HG03097 (cell line): ENCODE measurements around the gene XIRP1.

Experiments used
- ATAC-seq: cut with Tn5 transposase; IDR thresholded peaks from one replicate; pipeline ENCODE4 v1.9.1; 2021; ENCODE audit not compliant: unreplicated experiment, low FRiP score

Gene XIRP1

DNA sequence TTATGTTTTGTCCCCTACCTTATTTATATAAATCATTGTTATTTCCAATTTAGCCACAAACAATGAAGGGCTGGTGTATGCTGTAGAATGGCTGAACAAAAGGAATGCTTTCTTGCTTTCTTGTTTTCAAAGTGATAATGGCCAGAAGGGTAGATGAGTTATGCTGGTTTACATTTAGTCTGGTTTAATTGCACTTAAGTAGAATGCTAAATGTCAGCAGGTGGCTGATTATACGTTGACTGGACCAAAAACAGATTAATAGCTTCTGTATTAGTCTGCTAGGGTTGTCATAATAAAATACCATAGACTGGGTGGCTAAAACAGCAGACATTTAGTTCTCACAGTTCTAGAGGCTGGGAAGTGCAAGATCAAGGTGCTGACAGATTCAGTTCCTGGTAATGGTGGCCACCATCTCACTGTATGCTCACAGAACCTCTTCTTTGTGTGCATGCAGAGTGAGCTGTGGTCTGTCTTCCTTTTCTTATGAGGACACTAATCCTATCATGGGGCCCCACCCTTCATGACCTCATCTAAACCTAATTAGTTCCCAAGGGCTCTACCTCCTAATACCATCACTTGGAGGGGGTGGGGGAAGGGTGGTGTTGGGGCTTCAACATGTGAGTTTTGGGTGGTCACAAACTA is 17.1 kb upstream of the XIRP1 start:
- ATAC-seq: no peak

GRCh38 chr3:39208463-39209055 is 16.2 kb upstream of the XIRP1 start:
- no peak for ATAC-seq

DNA sequence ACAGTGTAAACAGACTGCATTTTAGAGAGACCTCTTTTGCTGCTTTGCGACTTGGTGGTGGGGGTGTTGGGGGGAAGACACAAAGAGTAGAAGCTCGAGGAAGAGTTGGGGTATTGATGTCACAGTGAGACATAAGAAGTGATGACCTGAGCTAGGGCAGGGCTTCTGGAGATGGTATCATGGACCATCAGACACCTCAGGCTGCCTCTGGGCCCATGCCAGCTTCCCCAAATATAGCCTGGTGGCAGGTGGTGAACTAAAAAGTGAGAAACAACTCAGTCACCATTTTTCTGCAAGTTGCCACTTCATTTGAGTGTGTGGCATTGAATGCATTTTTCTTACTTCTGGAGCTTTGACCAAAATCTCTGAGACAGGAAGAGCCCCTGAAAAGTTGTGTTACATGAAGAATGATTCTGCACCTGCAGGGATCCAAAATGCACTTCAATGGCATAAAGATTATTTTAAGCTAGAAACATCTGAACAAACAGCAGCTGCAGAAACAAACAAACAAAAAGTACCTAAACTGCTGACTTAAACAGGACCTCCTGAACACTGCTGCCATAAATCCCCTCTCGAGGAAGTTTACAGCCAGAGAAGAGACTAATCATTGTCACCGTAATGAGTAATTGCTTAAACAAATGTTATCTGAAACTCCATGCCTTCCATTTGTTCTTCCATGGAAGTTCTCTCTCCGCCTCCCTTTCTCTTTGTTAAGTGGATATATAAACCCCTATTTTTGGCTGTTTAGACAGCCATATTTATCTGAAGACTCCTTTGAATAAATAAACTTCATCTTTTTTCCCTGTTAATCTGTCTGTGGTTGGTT is 15.2 kb upstream of the XIRP1 start:
- ATAC-seq: no peak

DNA sequence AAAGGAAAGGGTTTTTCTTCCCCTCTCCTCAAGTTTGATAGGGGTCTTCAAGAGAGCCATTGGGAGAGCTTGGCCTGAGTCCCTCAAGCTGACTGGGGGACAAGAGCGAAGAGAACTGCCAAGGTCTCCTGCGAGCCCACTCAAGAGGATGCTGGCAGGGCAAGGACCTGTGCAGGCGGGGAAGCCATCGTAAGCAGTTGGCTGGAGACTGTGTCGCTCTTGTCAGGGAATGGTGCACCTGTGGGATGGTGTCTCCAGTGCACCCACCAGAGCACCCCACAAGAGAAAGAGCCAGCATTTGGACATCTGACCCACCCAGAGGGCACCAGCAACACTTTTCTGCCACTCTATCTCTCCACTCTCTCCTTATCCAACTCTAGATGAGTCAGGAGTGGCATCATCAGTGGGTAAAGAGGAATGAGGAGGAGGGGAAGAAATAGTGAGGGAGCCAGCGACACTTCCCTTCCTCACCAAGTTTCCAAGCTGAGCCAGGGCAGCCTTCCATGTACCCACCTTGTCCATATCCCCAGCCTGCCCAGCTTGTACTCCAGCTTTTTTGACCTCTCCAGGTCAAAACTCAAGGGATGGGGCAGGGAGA is 13.6 kb upstream of the XIRP1 start:
- ATAC-seq: no peak

DNA sequence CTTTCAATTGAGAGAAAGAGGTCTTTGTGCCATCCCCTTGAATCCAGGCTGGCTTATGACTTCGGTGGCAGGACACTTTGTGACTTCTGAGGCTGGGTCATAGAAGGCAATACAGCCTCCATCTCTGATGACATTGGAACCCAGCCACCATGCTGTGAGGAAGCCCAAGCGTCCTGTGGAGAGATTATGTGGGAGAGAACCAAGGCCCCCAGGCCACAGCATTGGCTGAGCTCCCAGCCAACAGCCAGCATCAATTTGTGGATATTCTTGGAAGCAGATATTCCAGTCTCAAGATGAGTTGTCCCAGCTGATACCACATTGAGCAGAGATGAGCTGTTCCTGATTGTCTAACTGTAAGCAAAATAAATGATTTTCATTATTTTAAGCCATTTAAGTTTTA is 12.7 kb upstream of the XIRP1 start:
- ATAC-seq: no peak

DNA sequence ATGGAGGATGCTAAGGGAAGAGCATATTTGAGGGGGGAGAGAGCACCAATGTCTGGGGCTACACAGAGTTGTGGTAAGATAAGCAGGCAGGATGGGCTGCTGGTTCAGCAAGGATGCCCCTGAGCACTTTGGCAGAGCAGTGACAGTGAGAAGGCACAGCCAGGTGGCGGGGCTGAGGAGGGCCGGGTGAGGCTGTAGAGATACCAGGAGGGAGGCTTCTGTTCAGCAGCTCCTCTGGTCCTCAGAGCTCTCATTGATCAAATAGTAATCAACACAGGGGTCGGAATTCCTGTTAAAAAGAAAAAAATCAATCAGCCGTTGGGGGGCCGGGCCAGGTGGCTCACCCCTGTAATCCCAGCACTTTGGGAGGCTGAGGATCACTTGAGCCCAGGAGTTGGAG is 11.5 kb upstream of the XIRP1 start:
- ATAC-seq: no peak

- no peak for ATAC-seq
Measured at GRCh38 chr3:39203402-39203801, 11.0 kb upstream of the XIRP1 start.

GRCh38 chr3:39202094-39202493 is 9.7 kb upstream of the XIRP1 start:
- no peak for ATAC-seq

GRCh38 chr3:39196671-39197356 is 4.4 kb upstream of the XIRP1 start:
- no peak for ATAC-seq

- ATAC-seq: no peak
Measured at GRCh38 chr3:39196034-39196433, 3.6 kb upstream of the XIRP1 start.

- no peak for ATAC-seq
Measured at GRCh38 chr3:39193391-39193790, 996 bp upstream of the XIRP1 start.

DNA sequence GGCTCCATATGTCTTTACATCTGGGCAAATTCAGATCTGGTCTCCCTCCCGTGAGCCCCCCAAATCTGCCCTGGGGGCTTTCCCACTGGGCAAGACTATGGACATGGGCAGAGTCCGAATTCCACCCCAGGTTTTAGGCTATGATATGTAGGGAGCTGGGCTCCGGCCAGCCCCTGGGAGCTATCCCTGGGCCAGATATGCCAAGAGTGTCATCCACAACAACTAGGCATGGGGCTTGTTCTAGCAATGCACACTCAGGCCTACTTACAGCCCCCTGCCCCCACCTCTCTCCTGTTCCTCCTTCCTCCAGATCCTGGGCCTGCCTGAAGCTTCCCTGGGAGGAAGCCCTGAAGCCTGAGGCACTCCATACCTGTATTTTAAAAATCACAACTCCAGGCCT is 622 bp downstream of the XIRP1 start:
- ATAC-seq: no peak

GRCh38 chr3:39191111-39191510 is 1.3 kb downstream of the XIRP1 start:
- no peak for ATAC-seq

GRCh38 chr3:39190281-39191025 is 1.9 kb downstream of the XIRP1 start:
- no peak for ATAC-seq

DNA sequence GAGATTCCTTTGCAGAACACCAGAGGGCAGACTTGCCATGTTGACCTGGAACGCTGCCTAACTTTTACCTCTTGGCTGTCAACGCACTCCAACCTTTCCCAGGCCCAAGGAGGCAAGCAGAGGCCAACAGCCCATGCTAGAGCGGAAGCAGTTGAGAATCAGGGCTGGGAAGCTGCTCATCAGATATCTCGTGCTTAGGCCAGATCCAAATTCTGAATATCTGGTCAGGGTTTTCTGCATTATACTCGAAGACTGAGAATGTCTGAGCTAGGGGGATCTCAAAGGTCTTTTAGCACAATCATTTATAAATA is 2.5 kb downstream of the XIRP1 start:
- ATAC-seq: no peak

GRCh38 chr3:39189150-39189958 is 3.0 kb downstream of the XIRP1 start:
- no peak for ATAC-seq

GRCh38 chr3:39188271-39189149 is 3.9 kb downstream of the XIRP1 start:
- ATAC-seq: no peak

DNA sequence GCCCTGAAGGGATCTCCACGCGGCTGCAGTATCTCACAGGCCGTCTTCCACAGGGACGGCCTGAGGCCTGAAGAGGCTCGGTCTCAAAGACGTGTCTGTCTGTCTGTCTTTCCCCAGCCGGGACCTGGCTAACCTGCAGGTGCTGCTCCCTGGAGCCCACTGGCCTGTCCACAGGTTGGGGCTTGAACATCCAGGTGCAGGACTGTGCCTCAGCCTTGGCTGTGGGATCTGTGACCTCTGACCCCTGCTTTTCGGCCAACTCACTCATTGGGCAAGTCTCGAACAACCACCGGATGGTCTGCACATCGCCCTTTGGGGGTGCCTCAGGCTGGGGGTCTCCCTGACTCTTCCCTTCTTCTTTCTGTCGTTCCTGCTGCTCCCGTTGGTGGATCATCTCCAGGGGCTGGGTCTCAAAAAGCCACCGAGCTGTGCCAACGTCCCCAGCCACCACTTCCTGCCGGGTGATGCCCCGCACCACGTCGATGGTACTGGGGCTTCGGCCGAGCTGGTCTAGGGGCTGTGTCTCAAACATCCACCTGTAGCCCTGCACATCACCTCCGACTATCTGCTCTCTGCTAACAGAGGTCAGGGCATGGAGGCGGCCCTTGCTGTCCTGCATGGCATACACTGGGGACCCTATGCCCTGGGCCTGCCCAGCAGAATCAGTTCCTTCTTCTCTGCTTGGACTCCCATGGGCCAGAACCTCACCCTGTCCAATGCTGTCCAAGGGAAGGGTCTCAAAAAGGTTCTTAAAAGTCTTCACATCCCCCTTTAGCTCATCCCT is 4.8 kb downstream of the XIRP1 start:
- no peak for ATAC-seq
